AG04449 (cell line): ENCODE data around the gene KCNK13.

Experiments
- CTCF ChIA-PET: fragments of 350-600 bp; formaldehyde crosslinking; extraction: SDS; loops from one replicate; lab custom pipeline; 2021; ENCODE audit warnings: antibody characterized with exemption; lab: Yijun Ruan, JAX
- POLR2A ChIA-PET: fragments of 400-600, 350-600 bp; formaldehyde crosslinking; extraction: SDS; loops from one replicate; lab custom pipeline; 2020; ENCODE audit warnings: antibody characterized with exemption, inconsistent platforms; lab: Yijun Ruan, JAX
- DNase-seq: peaks from one replicate; pipeline ENCODE4 v3.0.0-alpha.2; 2010; ENCODE audit warnings: low read depth, low spot score
- H3K4me3 ChIP-seq: 2 replicates; pipeline ENCODE4 v1.5.1; 2011; ENCODE audit warnings: low read depth, mild to moderate bottlenecking, control low read depth, low read length
- CTCF ChIP-seq: IDR thresholded peaks from one replicate; pipeline ENCODE4 v1.5.1; 2011; ENCODE audit warnings: mild to moderate bottlenecking, moderate library complexity, low read length, control low read depth, inconsistent platforms; ENCODE audit not compliant: insufficient read depth; ENCODE audit errors: missing control alignments

The KCNK13 gene

GRCh38 chr14:90027842-90028241 lies 34.0 kb upstream of the KCNK13 start:
- CTCF ChIA-PET, result interaction anchor here (1.1 kb wide), 1 partner anchor 9 kb away, joined by 4 read pairs; no protein-coding TSS in a partner anchor
- POLR2A ChIA-PET, result no interaction called here
- H3K4me3 ChIP-seq, result no peak overlapping the region
- DNase-seq, result no peak
- TF ChIP-seq CTCF, result no peak

GRCh38 chr14:90034156-90034555 lies 27.6 kb upstream of the KCNK13 start:
- DNase-seq, result no peak
- ChIA-PET CTCF (no interaction called here), POLR2A (no interaction called here)
- no peak overlapping the region for H3K4me3 ChIP-seq
- TF ChIP-seq CTCF, result no peak

- CTCF ChIA-PET, result no interaction called here
- no peak for TF ChIP-seq CTCF
- no peak overlapping the region for H3K4me3 ChIP-seq
- no peak for DNase-seq
- POLR2A ChIA-PET, result no interaction called here
Observed at GRCh38 chr14:90034835-90035525, 26.8 kb upstream of the KCNK13 start.

- POLR2A ChIA-PET, result no interaction called here
- no peak for DNase-seq
- CTCF ChIA-PET, result no interaction called here
- no peak overlapping the region for H3K4me3 ChIP-seq
- no peak for TF ChIP-seq CTCF
Observed at GRCh38 chr14:90039253-90040010, 22.4 kb upstream of the KCNK13 start.

GRCh38 chr14:90040411-90040810 lies 21.4 kb upstream of the KCNK13 start:
- no peak for TF ChIP-seq CTCF
- H3K4me3 ChIP-seq, result no peak overlapping the region
- ChIA-PET POLR2A (no interaction called here), CTCF (interaction anchor here (1.0 kb wide), 1 partner anchor 68 kb away, joined by 3 read pairs; no protein-coding TSS in a partner anchor)
- DNase-seq, result no peak
